IPS-18a (cell line): Measurements from ENCODE around the gene ZFYVE28.

Experiments used
- H3K27ac ChIP-seq: one replicate; pipeline ENCODE4 v1.5.1; 2013; ENCODE audit warnings: low read length
- H3K27me3 ChIP-seq: one replicate; pipeline ENCODE4 v1.6.1; 2013; ENCODE audit warnings: mild to moderate bottlenecking, low read length; ENCODE audit not compliant: control insufficient read depth, insufficient read depth
- H3K36me3 ChIP-seq: one replicate; pipeline ENCODE4 v1.6.1; 2013; ENCODE audit warnings: low read depth, low read length; ENCODE audit not compliant: control insufficient read depth
- H3K4me1 ChIP-seq: one replicate; pipeline ENCODE4 v1.6.1; 2013; ENCODE audit warnings: low read depth, low read length; ENCODE audit not compliant: control insufficient read depth
- H3K4me3 ChIP-seq: one replicate; pipeline ENCODE4 v1.5.1; 2013; ENCODE audit warnings: low read length
- H3K9ac ChIP-seq: one replicate; pipeline ENCODE4 v1.6.1; 2013; ENCODE audit warnings: mild to moderate bottlenecking, low read length, moderate library complexity
- H3K9me3 ChIP-seq: one replicate; pipeline ENCODE4 v1.6.1; 2013; ENCODE audit warnings: low read depth, low read length; ENCODE audit not compliant: control insufficient read depth

ZFYVE28 gene

GRCh38 chr4:2295900-2296442 is 122.5 kb downstream of the ZFYVE28 start:
- Histone ChIP-seq H3K9ac (no peak overlapping the region), H3K9me3 (no peaks in the 10 kb centered on the region), H3K27me3 (no peaks in the 10 kb centered on the region), H3K4me1 (no peaks in the 10 kb centered on the region), H3K27ac (no peak overlapping the region), H3K36me3 (no peaks in the 10 kb centered on the region), H3K4me3 (no peak overlapping the region)

- no peak overlapping the region for H3K27ac ChIP-seq
- no peaks in the 10 kb centered on the region for H3K9me3 ChIP-seq
- no peaks in the 10 kb centered on the region for H3K4me1 ChIP-seq
- H3K9ac ChIP-seq, result no peak overlapping the region
- no peaks in the 10 kb centered on the region for H3K36me3 ChIP-seq
- H3K27me3 ChIP-seq, result no peaks in the 10 kb centered on the region
- H3K4me3 ChIP-seq, result no peak overlapping the region
These were observed 122.9 kb downstream of the ZFYVE28 start for GRCh38 chr4:2295500-2295899.

- Histone ChIP-seq H3K9me3 (no peaks in the 10 kb centered on the region), H3K36me3 (no peaks in the 10 kb centered on the region), H3K4me3 (no peak overlapping the region), H3K9ac (no peak overlapping the region), H3K27ac (no peak overlapping the region), H3K4me1 (no peaks in the 10 kb centered on the region), H3K27me3 (no peaks in the 10 kb centered on the region)
These were observed 125.8 kb downstream of the ZFYVE28 start for GRCh38 chr4:2292646-2293108.

GRCh38 chr4:2291705-2292645 is 126.5 kb downstream of the ZFYVE28 start:
- Histone ChIP-seq H3K9me3 (no peaks in the 10 kb centered on the region), H3K27ac (no peak overlapping the region), H3K4me3 (no peak overlapping the region), H3K36me3 (no peaks in the 10 kb centered on the region), H3K27me3 (no peaks in the 10 kb centered on the region), H3K9ac (no peak overlapping the region), H3K4me1 (no peaks in the 10 kb centered on the region)

GRCh38 chr4:2290974-2291704 is 127.3 kb downstream of the ZFYVE28 start:
- H3K4me3 ChIP-seq, result no peak overlapping the region
- no peaks in the 10 kb centered on the region for H3K9me3 ChIP-seq
- no peaks in the 10 kb centered on the region for H3K27me3 ChIP-seq
- H3K9ac ChIP-seq, result no peak overlapping the region
- H3K27ac ChIP-seq, result no peak overlapping the region
- H3K36me3 ChIP-seq, result no peaks in the 10 kb centered on the region
- no peaks in the 10 kb centered on the region for H3K4me1 ChIP-seq

GRCh38 chr4:2290488-2290887 is 128.0 kb downstream of the ZFYVE28 start:
- Histone ChIP-seq H3K27me3 (no peaks in the 10 kb centered on the region), H3K36me3 (no peaks in the 10 kb centered on the region), H3K9ac (no peak overlapping the region), H3K9me3 (no peaks in the 10 kb centered on the region), H3K4me3 (no peak overlapping the region), H3K27ac (no peak overlapping the region), H3K4me1 (no peaks in the 10 kb centered on the region)

GRCh38 chr4:2289955-2290333 is 128.5 kb downstream of the ZFYVE28 start:
- no peaks in the 10 kb centered on the region for H3K4me1 ChIP-seq
- H3K36me3 ChIP-seq, result no peaks in the 10 kb centered on the region
- no peak overlapping the region for H3K9ac ChIP-seq
- no peak overlapping the region for H3K4me3 ChIP-seq
- H3K27ac ChIP-seq, result no peak overlapping the region
- no peaks in the 10 kb centered on the region for H3K9me3 ChIP-seq
- no peaks in the 10 kb centered on the region for H3K27me3 ChIP-seq

GRCh38 chr4:2289311-2289954 is 129.0 kb downstream of the ZFYVE28 start:
- Histone ChIP-seq H3K27ac (no peak overlapping the region), H3K36me3 (no peaks in the 10 kb centered on the region), H3K4me1 (no peaks in the 10 kb centered on the region), H3K4me3 (no peak overlapping the region), H3K9me3 (no peaks in the 10 kb centered on the region), H3K9ac (no peak overlapping the region), H3K27me3 (no peaks in the 10 kb centered on the region)

- Histone ChIP-seq H3K9me3 (no peaks in the 10 kb centered on the region), H3K4me3 (no peak overlapping the region), H3K27me3 (no peaks in the 10 kb centered on the region), H3K27ac (no peak overlapping the region), H3K9ac (no peak overlapping the region), H3K4me1 (no peaks in the 10 kb centered on the region), H3K36me3 (no peaks in the 10 kb centered on the region)
These were observed 130.3 kb downstream of the ZFYVE28 start for GRCh38 chr4:2288051-2288541.

GRCh38 chr4:2287594-2287915 is 130.9 kb downstream of the ZFYVE28 start:
- Histone ChIP-seq H3K27ac (no peak overlapping the region), H3K4me1 (no peaks in the 10 kb centered on the region)

GRCh38 chr4:2286904-2287593 is 131.4 kb downstream of the ZFYVE28 start:
- H3K4me1 ChIP-seq, result no peaks in the 10 kb centered on the region
- H3K9me3 ChIP-seq, result no peaks in the 10 kb centered on the region
- no peak overlapping the region for H3K27ac ChIP-seq
- H3K27me3 ChIP-seq, result no peaks in the 10 kb centered on the region
- no peak overlapping the region for H3K4me3 ChIP-seq
- H3K36me3 ChIP-seq, result no peaks in the 10 kb centered on the region
- no peak overlapping the region for H3K9ac ChIP-seq

More at GRCh38 chr4:2287594-2287915, 130.9 kb downstream of the ZFYVE28 start:
- H3K4me3 ChIP-seq, result no peak overlapping the region
- no peaks in the 10 kb centered on the region for H3K27me3 ChIP-seq
- no peak overlapping the region for H3K9ac ChIP-seq
- H3K9me3 ChIP-seq, result no peaks in the 10 kb centered on the region
- no peaks in the 10 kb centered on the region for H3K36me3 ChIP-seq
